ENCODE results near the gene CASP3. TPM values are rescaled to one million over a fixed set of nuclear protein-coding genes. Genes with fewer than 3 reads are reported as not detected.
A peak's percentile ranks its signal among the peaks of the same experiment; 100 is the strongest.

Gene CASP3
- total RNA-seq (10 to 100 TPM; 37.5 to 47.6 TPM), polyA plus RNA-seq (ENCODE audit: insufficient read length in 2 of 2) (10 to 100 TPM; 47.7 to 62.1 TPM)
- long read RNA-seq, donor 1, transcript CASP3-206 (7 exons, 2,540 nt) = major isoform, 21 of 23 reads
- long read RNA-seq, donor 1, partial matches to known transcripts = 0 of 23 reads
- long read RNA-seq, donor 1, other reads (novel, unspliced or antisense) = 0 of 23 reads
- long read RNA-seq, donor 2, transcript CASP3-206 (7 exons, 2,540 nt) = major isoform, 8 of 11 reads
- long read RNA-seq, donor 2, partial matches to known transcripts = 0 of 11 reads
- long read RNA-seq, donor 2, other reads (novel, unspliced or antisense) = 0 of 11 reads
- long read RNA-seq, donor 3, transcript CASP3-206 (7 exons, 2,540 nt) = major isoform, 12 of 14 reads
- long read RNA-seq, donor 3, partial matches to known transcripts = 0 of 14 reads
- long read RNA-seq, donor 3, other reads (novel, unspliced or antisense) = 0 of 14 reads
- long read RNA-seq, donor 4, transcript CASP3-206 (7 exons, 2,540 nt) = major isoform, 7 of 10 reads
- long read RNA-seq, donor 4, partial matches to known transcripts = 0 of 10 reads
- long read RNA-seq, donor 4, other reads (novel, unspliced or antisense) = 0 of 10 reads

DNA sequence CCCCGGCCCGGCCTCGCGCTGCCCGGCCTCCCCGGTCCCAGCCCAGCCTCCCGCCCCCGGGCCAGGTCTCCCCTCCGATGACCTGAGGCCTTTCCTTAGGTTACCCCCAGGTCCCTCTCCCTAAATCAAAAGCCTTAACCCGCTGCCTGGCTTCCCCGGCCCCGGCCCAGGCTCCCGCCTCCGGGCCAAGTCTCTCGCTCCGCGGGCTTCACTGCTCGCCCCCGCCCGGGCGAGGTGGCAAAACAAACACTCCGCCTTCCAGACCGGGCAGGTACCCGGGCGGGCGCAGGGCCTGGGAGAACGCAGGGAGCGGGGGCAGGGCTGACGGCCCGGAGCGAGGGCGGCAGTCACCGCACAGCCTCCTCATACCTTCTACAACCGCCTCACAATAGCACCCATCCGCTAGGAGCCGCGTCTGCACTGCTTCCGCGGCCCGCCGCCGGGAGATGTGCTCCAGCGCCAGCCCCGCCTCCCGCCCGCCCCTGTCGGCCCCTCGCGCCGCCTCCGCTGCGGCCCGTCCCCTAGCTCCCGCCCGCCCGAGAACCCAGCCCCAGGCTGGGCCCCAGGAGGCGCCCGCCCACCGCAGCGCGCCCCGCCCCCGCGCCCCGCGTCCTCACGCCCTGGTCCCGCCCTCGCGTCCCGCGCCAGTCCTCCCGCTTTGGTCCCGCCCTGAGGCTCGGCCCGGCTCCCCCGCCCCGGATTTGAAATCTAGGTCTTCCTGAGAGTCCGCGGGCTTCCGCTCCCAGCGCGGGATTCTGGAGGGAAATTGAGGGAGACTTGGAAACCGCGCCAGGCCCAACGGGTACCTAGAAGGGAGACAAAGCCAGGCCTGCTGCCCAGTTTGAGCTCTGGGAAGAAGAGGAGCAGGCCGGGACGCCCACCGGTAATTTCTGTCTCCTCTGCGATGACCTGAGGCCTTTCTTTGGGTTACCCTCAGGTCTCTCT is at the start of gene CASP3, which contains the start of gene PRIMPOL:
Gene CASP3, minus strand, starts transcription at position 422 of the 945 bp plus-strand sequence. CDS start 10,994 bp downstream, outside the sequence.
Gene PRIMPOL, plus strand, starts transcription at position 713 of the 945 bp plus-strand sequence. CDS start 7,403 bp downstream, outside the sequence.
- under 1% methylated on average over 84 of the region's 90 CpGs for WGBS (ENCODE audit: insufficient coverage)
- Histone ChIP-seq H3K27me3 (ENCODE audit: control insufficient read depth, insufficient read depth, low read length) (no peaks in the 10 kb centered on the region), H3K27ac (ENCODE audit: low read depth, low read length) (peak within 1 kb of the TSS; percentile 92), H3K9me3 (ENCODE audit: control insufficient read depth, insufficient read depth, low read length) (no peaks in the 10 kb centered on the region), H3K36me3 (ENCODE audit: control insufficient read depth, insufficient read depth, low read length) (no peaks in the 10 kb centered on the region), H3K4me1 (ENCODE audit: control insufficient read depth, insufficient read depth, low read length) (peaks cover 17% of the 10 kb centered on the region), H3K4me3 (ENCODE audit: low read depth, low read length) (peak within 1 kb of the TSS; percentile 76)
- DNase-seq (ENCODE audit: low read depth in 4 of 6, low spot score in 6 of 6) = peak; percentile 74 to 99 (median 92)

DNA sequence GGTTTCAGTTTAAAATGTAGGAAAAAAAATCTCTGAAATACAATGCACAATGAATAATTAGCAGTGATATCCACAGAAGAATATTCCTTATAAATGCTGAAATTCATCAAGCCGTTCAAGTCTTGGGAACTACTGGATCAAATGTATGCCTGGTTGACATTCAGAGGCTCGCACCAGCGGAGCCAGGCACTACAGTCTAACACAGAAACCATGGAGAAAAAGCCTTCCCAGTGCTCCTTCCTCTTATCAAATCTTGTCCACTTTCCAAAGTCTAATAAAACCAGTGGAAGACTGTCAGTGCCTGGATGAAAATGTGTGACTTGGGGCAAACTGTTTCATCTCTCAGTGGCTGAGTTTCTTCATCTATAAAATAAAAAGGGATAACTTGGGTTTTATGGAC is 48.7 kb upstream of the CASP3 start:
- Histone ChIP-seq H3K9me3 (ENCODE audit: control insufficient read depth, insufficient read depth, low read length) (no peaks in the 10 kb centered on the region), H3K27me3 (ENCODE audit: control insufficient read depth, insufficient read depth, low read length) (no peaks in the 10 kb centered on the region), H3K36me3 (ENCODE audit: control insufficient read depth, insufficient read depth, low read length) (peaks cover 3% of the 10 kb centered on the region), H3K4me1 (ENCODE audit: control insufficient read depth, insufficient read depth, low read length) (no peaks in the 10 kb centered on the region), H3K4me3 (ENCODE audit: low read depth, low read length) (no peak overlapping the region), H3K27ac (ENCODE audit: low read depth, low read length) (no peak overlapping the region)
- WGBS (ENCODE audit: insufficient coverage) = 93% methylated on average over 3 of the region's 3 CpGs
- no peak for DNase-seq (ENCODE audit: low read depth in 4 of 6, low spot score in 6 of 6)

DNA sequence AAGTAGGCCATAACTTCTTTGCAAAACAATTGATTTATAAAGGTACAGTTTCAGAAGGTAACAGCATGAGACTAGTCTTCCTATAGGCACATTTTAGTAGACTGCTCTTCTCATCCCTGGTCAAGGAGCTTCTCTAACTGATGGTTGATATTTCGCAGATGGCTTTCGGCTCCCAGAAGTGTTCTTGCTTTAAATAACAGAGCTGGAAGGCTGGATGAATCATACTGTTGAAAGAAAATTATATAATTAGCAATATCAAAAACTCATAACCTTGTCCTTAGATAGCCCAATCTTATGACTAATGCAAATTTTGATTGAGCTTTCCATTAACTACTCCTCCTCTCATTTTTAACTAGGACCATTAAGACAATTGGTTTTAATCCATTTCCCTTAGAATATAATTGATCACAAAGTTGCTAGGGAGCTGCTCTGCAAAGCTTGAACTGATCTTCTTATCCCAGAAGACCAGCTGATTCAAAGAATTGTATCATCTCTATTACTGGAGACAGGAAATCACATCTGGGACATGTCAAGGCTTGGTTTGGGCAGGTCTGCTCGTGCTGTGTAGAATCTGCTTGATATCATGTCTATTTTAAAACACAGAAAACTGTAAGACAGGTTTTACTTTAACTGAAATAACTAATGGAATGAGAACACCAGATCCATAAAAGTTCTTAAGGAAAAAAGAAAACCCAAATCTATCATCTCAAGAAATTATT is 46.1 kb upstream of the CASP3 start:
- Histone ChIP-seq H3K4me3 (ENCODE audit: low read depth, low read length) (no peak overlapping the region), H3K4me1 (ENCODE audit: control insufficient read depth, insufficient read depth, low read length) (no peaks in the 10 kb centered on the region), H3K9me3 (ENCODE audit: control insufficient read depth, insufficient read depth, low read length) (no peaks in the 10 kb centered on the region), H3K27ac (ENCODE audit: low read depth, low read length) (no peak overlapping the region), H3K27me3 (ENCODE audit: control insufficient read depth, insufficient read depth, low read length) (no peaks in the 10 kb centered on the region), H3K36me3 (ENCODE audit: control insufficient read depth, insufficient read depth, low read length) (peaks cover 3% of the 10 kb centered on the region)
- DNase-seq (ENCODE audit: low read depth in 4 of 6, low spot score in 6 of 6) = peak in 1 of 6 donors; percentile 2
- no CpG with 5 or more reads among the region's 3 CpGs for WGBS (ENCODE audit: insufficient coverage)

DNA sequence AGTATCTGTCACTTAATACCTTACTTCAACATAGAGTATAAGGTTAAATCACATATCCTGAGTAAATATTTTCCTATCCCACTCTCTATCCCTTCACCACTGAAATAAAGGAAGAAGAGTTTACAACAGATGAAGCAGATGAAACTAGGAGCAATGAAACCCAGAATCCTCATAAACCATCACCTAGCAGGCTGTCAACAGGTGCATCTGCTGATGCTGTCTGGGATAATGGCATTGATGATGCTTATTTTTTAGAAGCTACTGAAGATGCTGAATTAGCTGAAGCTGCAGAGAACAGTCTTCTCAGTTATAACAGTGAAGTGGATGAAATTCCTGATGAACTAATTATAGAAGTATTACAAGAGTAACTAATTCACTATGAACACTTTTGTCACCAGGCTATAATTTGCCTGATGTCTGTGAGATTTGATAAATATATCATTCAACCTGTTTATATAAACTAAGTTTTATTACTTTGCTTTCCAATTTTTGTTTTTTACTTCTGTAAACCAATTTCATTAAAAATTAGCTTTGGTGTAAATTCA is 45.2 kb upstream of the CASP3 start:
- no peak for DNase-seq (ENCODE audit: low read depth in 4 of 6, low spot score in 6 of 6)
- Histone ChIP-seq H3K4me1 (ENCODE audit: control insufficient read depth, insufficient read depth, low read length) (no peaks in the 10 kb centered on the region), H3K36me3 (ENCODE audit: control insufficient read depth, insufficient read depth, low read length) (peaks cover 3% of the 10 kb centered on the region), H3K27me3 (ENCODE audit: control insufficient read depth, insufficient read depth, low read length) (no peaks in the 10 kb centered on the region), H3K9me3 (ENCODE audit: control insufficient read depth, insufficient read depth, low read length) (no peaks in the 10 kb centered on the region), H3K27ac (ENCODE audit: low read depth, low read length) (no peak overlapping the region), H3K4me3 (ENCODE audit: low read depth, low read length) (no peak overlapping the region)

DNA sequence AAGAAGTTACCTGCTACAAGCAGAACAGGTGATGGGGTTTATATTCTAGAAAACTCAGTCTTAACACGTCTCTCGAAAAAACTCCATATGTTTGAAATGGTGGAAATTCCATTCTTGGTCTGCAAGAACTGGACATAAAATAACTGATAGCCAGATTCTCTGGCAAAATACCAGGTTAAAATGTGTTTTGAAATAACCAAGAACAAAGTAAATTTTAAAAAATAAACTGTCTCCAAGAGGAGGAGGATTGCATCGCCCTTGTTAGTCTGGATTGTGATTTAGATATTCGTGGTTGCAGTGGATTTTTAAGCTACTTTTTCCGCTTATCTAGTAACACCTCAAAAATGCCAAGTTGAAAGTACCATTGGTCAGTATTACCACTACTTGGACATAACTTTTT is 43.8 kb upstream of the CASP3 start:
- no peak for DNase-seq (ENCODE audit: low read depth in 4 of 6, low spot score in 6 of 6)
- Histone ChIP-seq H3K36me3 (ENCODE audit: control insufficient read depth, insufficient read depth, low read length) (peaks cover 3% of the 10 kb centered on the region), H3K9me3 (ENCODE audit: control insufficient read depth, insufficient read depth, low read length) (no peaks in the 10 kb centered on the region), H3K27ac (ENCODE audit: low read depth, low read length) (no peak overlapping the region), H3K4me3 (ENCODE audit: low read depth, low read length) (no peak overlapping the region), H3K4me1 (ENCODE audit: control insufficient read depth, insufficient read depth, low read length) (no peaks in the 10 kb centered on the region), H3K27me3 (ENCODE audit: control insufficient read depth, insufficient read depth, low read length) (no peaks in the 10 kb centered on the region)
- WGBS (ENCODE audit: insufficient coverage) = no CpG with 5 or more reads among the region's 5 CpGs

DNA sequence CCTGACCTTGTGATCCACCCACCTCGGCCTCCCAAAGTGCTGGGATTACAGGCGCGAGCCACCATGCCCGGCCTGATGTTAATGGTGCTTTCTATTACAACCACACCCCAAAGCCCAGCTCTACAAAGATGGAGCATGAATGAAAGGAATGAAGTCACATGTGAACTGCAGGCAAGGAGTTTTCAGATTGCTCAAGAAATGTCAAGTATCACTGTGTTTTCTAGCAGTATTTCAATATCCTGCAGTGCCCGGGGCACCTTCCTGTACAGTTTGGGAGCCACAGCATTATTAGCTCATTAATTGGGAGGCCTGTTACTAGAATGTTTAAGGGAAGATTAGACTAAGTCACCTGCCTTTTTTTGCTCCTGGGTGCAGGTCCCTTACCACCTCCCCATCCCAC is 40.4 kb upstream of the CASP3 start:
- WGBS (ENCODE audit: insufficient coverage) = no CpG with 5 or more reads among the region's 5 CpGs
- DNase-seq (ENCODE audit: low read depth in 4 of 6, low spot score in 6 of 6) = no peak
- H3K27ac ChIP-seq (ENCODE audit: low read depth, low read length) = no peak overlapping the region

DNA sequence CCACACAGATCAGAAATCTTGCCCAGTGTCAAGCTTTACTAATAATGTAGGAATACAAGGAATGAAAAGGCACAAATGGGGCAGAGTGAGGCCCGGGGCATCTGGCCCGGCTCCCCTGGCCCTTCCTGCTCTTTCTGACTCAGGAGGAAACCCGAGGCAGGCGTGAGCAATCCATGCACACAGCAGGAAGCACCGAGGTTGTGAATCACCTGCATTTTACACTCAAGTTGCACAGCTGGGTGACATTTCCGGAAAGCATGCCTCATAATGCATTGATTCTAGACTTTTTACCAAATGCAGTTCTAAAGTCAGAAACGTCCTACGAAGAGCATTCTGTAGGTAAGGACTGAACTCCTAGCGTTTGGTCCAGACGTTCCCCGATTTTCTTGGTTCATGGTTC is 39.2 kb upstream of the CASP3 start:
- no peak overlapping the region for H3K27ac ChIP-seq (ENCODE audit: low read depth, low read length)
- H3K4me3 ChIP-seq (ENCODE audit: low read depth, low read length) = no peak overlapping the region
- H3K36me3 ChIP-seq (ENCODE audit: control insufficient read depth, insufficient read depth, low read length) = no peaks in the 10 kb centered on the region
- no peak for DNase-seq (ENCODE audit: low read depth in 4 of 6, low spot score in 6 of 6)
- H3K27me3 ChIP-seq (ENCODE audit: control insufficient read depth, insufficient read depth, low read length) = no peaks in the 10 kb centered on the region
- WGBS (ENCODE audit: insufficient coverage) = 66% methylated on average over 11 of the region's 11 CpGs
- no peaks in the 10 kb centered on the region for H3K4me1 ChIP-seq (ENCODE audit: control insufficient read depth, insufficient read depth, low read length)
- no peaks in the 10 kb centered on the region for H3K9me3 ChIP-seq (ENCODE audit: control insufficient read depth, insufficient read depth, low read length)

More for the DNA sequence above, 40.4 kb upstream of the CASP3 start:
- Histone ChIP-seq H3K36me3 (ENCODE audit: control insufficient read depth, insufficient read depth, low read length) (no peaks in the 10 kb centered on the region), H3K27me3 (ENCODE audit: control insufficient read depth, insufficient read depth, low read length) (no peaks in the 10 kb centered on the region), H3K4me1 (ENCODE audit: control insufficient read depth, insufficient read depth, low read length) (no peaks in the 10 kb centered on the region), H3K9me3 (ENCODE audit: control insufficient read depth, insufficient read depth, low read length) (no peaks in the 10 kb centered on the region), H3K4me3 (ENCODE audit: low read depth, low read length) (no peak overlapping the region)

DNA sequence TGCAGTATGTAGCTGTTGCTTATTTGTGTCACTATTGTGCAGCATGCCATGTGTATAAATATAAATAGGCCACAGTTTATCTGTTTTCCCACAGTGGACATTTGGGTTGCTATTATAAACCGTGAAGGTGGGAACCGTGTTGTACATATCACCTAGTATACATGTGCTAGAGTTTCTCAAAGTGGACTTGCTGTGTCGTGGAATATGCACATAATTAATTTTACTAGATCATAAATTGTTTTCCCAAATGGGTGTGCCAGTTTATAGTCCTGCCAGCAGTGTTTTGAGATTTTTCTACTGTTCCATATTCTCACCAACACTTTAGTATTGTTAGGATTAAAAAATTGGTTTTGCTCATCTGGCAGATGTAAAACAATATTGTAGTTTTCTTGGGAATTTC is 38.8 kb upstream of the CASP3 start:
- no CpG with 5 or more reads among the region's 3 CpGs for whole genome bisulfite sequencing (ENCODE audit: insufficient coverage)
- H3K36me3 ChIP-seq (ENCODE audit: control insufficient read depth, insufficient read depth, low read length) = no peaks in the 10 kb centered on the region

More for the DNA sequence above, 38.8 kb upstream of the CASP3 start:
- no peaks in the 10 kb centered on the region for H3K9me3 ChIP-seq (ENCODE audit: control insufficient read depth, insufficient read depth, low read length)
- no peak for DNase-seq (ENCODE audit: low read depth in 4 of 6, low spot score in 6 of 6)
- no peak overlapping the region for H3K4me3 ChIP-seq (ENCODE audit: low read depth, low read length)
- no peaks in the 10 kb centered on the region for H3K4me1 ChIP-seq (ENCODE audit: control insufficient read depth, insufficient read depth, low read length)
- H3K27ac ChIP-seq (ENCODE audit: low read depth, low read length) = no peak overlapping the region
- no peaks in the 10 kb centered on the region for H3K27me3 ChIP-seq (ENCODE audit: control insufficient read depth, insufficient read depth, low read length)

Data from spinal cord (tissue), 10 donors.